HG02885 (cell line): ENCODE measurements around the gene OBP2B.
"Not testable (repeated sequence)": the region's sequence is repeated elsewhere in the genome, so short reads cannot be mapped to it uniquely, and the experiment has no call there.

Experiments used
- ATAC-seq: cut with Tn5 transposase; IDR thresholded peaks from one replicate; pipeline ENCODE4 v1.9.1; 2021; ENCODE audit warnings: mild to moderate bottlenecking; ENCODE audit not compliant: unreplicated experiment, poor library complexity

OBP2B gene

GRCh38 chr9:133224762-133225161 lies 15.7 kb upstream of the OBP2B start:
- no peak for ATAC-seq

GRCh38 chr9:133223159-133223756 lies 14.2 kb upstream of the OBP2B start:
- not testable (repeated sequence) for ATAC-seq

- ATAC-seq, result not testable (repeated sequence)
Observed at GRCh38 chr9:133221994-133222393, 12.9 kb upstream of the OBP2B start.

- no peak for ATAC-seq
Observed at GRCh38 chr9:133221177-133221809, 12.2 kb upstream of the OBP2B start.

- not testable (repeated sequence) for ATAC-seq
Observed at GRCh38 chr9:133218049-133218975, 9.3 kb upstream of the OBP2B start.

GRCh38 chr9:133217333-133217988 lies 8.4 kb upstream of the OBP2B start:
- ATAC-seq, result not testable (repeated sequence)

- not testable (repeated sequence) for ATAC-seq
Observed at GRCh38 chr9:133214276-133214675, 5.2 kb upstream of the OBP2B start.

- no peak for ATAC-seq
Observed at GRCh38 chr9:133210609-133211008, 1.6 kb upstream of the OBP2B start.

GRCh38 chr9:133210202-133210532 lies 1.1 kb upstream of the OBP2B start:
- ATAC-seq, result no peak

GRCh38 chr9:133209327-133210201 lies 514 bp upstream of the OBP2B start:
- ATAC-seq, result not testable (repeated sequence)

GRCh38 chr9:133208171-133208879 lies 725 bp downstream of the OBP2B start:
- not testable (repeated sequence) for ATAC-seq

- ATAC-seq, result no peak
Observed at GRCh38 chr9:133207540-133208170, 1.4 kb downstream of the OBP2B start.

GRCh38 chr9:133207021-133207531 lies 2.0 kb downstream of the OBP2B start:
- no peak for ATAC-seq

GRCh38 chr9:133205996-133206931 lies 2.8 kb downstream of the OBP2B start:
- no peak for ATAC-seq

- ATAC-seq, result not testable (repeated sequence)
Observed at GRCh38 chr9:133205481-133205887, 3.6 kb downstream of the OBP2B start.

- no peak for ATAC-seq
Observed at GRCh38 chr9:133204993-133205336, 4.1 kb downstream of the OBP2B start.

- ATAC-seq, result no peak
Observed at GRCh38 chr9:133204335-133204992, 4.6 kb downstream of the OBP2B start.
